Epithelial cell of proximal tubule (primary cell): ENCODE measurements around the gene METTL24. TPM values are rescaled to one million over a fixed set of nuclear protein-coding genes. Genes with fewer than 3 reads are reported as not detected.

Source experiments
- DNase-seq: peaks from one replicate; pipeline ENCODE4 v3.0.0-alpha.2; 2011; ENCODE audit warnings: low read depth
- H3K4me3 ChIP-seq: 2 replicates; pipeline ENCODE4 v1.5.1; 2011; ENCODE audit warnings: low read depth, mild to moderate bottlenecking, low read length
- CTCF ChIP-seq: conservative IDR thresholded peaks from 2 replicates; pipeline ENCODE4 v1.5.1; 2012; ENCODE audit warnings: low read depth, mild to moderate bottlenecking, low read length
- total RNA-seq: library from RNA; depleted of rRNA; stranded (reverse); fragments of >200 nt; gene quantifications from 2 replicates; pipeline ENCODE4 v1.2.3, GENCODE V29; 2015

The METTL24 gene
- total RNA-seq, 1 donor from 2014 or later: 0.69 TPM

DNA sequence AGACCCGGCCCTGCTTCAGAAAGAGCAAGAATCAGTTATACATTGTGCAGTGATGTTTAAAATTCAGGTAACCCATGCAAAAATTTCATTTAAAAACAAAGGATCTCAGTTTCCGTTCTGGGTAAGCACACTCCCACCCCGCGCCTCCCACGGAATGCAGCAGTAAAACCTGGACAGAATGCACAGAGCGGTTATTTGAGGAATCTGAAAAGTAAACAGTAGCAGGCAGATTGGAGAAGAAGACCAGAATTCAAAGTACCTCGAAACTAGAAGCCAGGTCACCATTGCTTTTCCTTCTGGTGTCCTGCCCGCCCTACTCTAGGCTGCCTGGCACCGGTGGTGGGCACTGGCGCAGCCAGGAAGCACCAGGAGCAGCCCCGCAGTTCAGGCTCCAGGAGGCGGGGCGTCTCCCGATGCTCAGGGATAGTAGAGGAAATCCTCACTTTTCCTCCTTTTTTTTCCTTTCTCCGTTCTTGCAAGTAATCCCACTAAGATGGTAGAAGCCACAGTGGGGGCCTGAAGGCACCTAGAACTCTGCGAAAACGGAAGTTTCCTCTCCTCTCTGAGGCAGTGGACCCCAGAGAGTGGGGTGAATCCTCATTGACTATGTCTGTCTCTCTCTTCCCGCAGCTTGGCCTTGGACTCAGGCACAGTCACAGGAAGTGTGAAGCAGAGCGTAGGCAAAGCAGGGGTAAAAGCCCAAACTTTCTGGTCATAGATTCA, 28.3 kb downstream of the METTL24 start:
- H3K4me3 ChIP-seq: peak overlapping the region; percentile 50
- no peak for DNase-seq
- no peak for TF ChIP-seq CTCF

DNA sequence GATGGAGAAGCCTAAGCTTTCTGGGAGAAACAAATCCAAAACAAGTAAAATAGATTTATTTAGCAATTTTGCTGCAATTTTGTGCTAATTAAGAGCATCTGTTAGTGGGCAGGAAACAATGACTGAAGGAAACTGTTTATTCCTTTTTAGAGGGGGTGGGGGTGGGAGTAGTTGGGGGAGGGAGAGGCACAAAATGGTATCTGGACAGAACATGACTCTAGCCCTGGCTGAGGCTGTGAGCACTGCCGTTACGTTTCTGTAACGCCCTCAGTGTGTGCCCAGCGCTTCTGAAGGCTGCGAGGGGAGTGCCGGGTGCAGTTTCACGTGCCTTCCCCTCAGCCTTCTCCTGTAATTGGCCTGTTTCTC, 28.8 kb downstream of the METTL24 start:
- no peak for DNase-seq
- H3K4me3 ChIP-seq: peak overlapping the region; percentile 50
- no peak for TF ChIP-seq CTCF

DNA sequence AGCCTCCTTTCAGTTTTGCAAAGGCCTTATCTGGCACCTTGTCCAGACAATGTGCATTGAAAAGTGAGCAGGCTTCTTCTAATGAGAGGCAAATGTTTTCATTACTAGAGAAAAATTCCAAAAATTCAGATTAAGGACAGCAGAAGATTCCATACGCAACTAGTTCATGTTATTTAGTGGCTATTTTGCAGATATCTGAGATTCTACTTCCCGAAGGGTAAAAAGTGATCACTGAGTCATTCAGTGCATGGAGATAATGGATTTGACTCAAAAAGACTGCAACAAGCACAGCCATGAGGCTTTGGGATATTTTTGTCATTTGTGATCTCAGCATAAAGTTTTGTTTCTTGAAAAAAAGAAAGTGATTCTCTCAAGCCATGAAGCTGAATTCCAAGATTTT, 29.9 kb downstream of the METTL24 start:
- no peak for TF ChIP-seq CTCF
- no peak for DNase-seq
- H3K4me3 ChIP-seq: no peak overlapping the region

GRCh38 chr6:110327391-110327790, 30.8 kb downstream of the METTL24 start:
- no peak for DNase-seq
- no peak for TF ChIP-seq CTCF
- H3K4me3 ChIP-seq: no peak overlapping the region

GRCh38 chr6:110326609-110327008, 31.5 kb downstream of the METTL24 start:
- DNase-seq: no peak
- no peak for TF ChIP-seq CTCF
- H3K4me3 ChIP-seq: no peak overlapping the region

GRCh38 chr6:110326057-110326456, 32.1 kb downstream of the METTL24 start:
- DNase-seq: no peak
- TF ChIP-seq CTCF: no peak
- H3K4me3 ChIP-seq: no peak overlapping the region

DNA sequence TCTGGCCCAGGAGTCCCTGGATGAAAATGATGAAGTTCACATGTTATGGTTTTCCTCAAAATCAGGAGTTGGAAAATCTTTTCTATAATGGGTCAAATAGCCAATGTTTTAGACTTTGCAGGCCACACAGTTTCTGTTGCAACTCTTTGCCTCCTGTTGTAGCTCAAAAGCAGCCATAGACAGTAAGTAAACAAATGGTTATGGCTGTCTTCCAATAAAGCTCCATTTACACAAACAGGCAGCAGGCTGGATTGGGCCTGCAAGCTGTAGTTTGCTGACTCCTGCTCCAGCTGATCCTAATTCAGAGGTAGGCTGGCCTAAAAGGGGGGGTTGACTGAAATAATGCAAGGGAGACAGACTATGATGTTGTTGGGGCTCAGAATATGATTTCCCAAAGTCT, 33.0 kb downstream of the METTL24 start:
- H3K4me3 ChIP-seq: no peak overlapping the region
- DNase-seq: no peak
- TF ChIP-seq CTCF: no peak
